HG02610 (cell line): ENCODE data around the gene PODXL2.

Experiments used
- ATAC-seq: cut with Tn5 transposase; IDR thresholded peaks from one replicate; pipeline ENCODE4 v1.9.1; 2021; ENCODE audit warnings: mild to moderate bottlenecking, moderate library complexity; ENCODE audit not compliant: unreplicated experiment

The PODXL2 gene

GRCh38 chr3:127628788-127629466 is at the start of gene PODXL2:
TSS of gene PODXL2 (plus strand) at chr3:127629185. CDS start at chr3:127629220, 35 bp downstream.
- ATAC-seq, result peak; percentile 52

GRCh38 chr3:127580327-127581060 is 48.5 kb upstream of the PODXL2 start:
- ATAC-seq, result no peak

GRCh38 chr3:127584734-127585133 is 44.3 kb upstream of the PODXL2 start:
- no peak for ATAC-seq

GRCh38 chr3:127585163-127585812 is 43.7 kb upstream of the PODXL2 start:
- ATAC-seq, result no peak

GRCh38 chr3:127585813-127586413 is 43.1 kb upstream of the PODXL2 start:
- ATAC-seq, result no peak

DNA sequence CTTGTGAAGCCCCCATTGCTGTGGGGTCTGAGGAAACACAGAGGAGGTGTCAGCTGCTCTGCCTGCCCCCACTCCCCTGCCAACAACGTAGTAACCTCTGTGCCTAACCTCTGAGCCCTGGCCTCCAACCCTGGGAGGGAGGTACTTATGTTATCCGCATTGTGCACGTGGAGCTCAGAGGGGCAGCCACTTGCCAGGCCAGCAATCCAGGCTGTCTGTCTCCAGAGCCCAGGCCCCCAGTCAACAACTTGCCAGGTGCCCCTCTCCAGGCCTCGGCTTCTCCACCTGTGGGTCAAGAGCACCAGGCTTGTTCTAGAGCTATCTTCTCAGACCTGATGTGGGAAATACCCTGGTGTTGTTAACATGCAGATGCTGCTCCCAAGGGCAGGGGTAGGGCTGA is 41.1 kb upstream of the PODXL2 start:
- ATAC-seq, result no peak

DNA sequence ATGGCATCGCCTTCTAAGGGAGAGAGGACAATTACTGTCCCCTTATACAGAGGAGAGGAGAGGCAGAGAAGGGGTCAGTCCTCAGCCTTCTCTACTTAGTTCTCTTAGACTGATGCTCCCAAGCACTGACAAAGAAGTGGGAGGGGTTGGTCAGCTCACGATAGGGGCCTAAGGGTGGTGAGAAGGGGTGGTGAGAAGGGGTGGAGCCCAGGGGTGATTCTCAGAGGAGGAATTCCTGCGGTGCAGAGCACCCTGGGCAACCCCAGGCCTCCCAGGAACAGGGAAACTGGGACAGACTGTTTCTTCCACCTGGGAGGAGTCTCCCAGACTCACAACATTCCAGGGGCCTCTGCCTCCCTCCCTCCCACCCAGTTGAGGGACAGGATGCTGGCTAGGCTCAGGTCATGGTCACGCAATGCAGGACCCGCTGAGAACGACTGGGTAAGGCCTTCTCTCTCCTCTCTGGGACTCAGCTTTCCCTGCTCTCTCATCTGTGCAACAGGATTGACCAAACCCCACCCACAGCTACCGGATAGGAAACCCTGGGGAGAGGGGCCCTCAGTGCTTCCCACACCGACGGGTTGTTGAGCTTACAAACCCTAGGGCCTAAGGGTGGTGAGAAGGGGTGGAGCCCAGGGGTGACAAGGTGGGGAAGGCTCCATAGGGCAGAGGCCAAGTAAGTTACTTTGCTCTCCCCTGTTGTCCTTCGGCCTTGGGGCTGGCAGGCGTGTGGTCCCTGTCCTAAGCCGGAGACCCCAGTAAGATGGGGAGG is 40.0 kb upstream of the PODXL2 start:
- ATAC-seq, result no peak

GRCh38 chr3:127589600-127590281 is 39.2 kb upstream of the PODXL2 start:
- ATAC-seq, result no peak

GRCh38 chr3:127590282-127590592 is 38.7 kb upstream of the PODXL2 start:
- peak; percentile 29 for ATAC-seq

DNA sequence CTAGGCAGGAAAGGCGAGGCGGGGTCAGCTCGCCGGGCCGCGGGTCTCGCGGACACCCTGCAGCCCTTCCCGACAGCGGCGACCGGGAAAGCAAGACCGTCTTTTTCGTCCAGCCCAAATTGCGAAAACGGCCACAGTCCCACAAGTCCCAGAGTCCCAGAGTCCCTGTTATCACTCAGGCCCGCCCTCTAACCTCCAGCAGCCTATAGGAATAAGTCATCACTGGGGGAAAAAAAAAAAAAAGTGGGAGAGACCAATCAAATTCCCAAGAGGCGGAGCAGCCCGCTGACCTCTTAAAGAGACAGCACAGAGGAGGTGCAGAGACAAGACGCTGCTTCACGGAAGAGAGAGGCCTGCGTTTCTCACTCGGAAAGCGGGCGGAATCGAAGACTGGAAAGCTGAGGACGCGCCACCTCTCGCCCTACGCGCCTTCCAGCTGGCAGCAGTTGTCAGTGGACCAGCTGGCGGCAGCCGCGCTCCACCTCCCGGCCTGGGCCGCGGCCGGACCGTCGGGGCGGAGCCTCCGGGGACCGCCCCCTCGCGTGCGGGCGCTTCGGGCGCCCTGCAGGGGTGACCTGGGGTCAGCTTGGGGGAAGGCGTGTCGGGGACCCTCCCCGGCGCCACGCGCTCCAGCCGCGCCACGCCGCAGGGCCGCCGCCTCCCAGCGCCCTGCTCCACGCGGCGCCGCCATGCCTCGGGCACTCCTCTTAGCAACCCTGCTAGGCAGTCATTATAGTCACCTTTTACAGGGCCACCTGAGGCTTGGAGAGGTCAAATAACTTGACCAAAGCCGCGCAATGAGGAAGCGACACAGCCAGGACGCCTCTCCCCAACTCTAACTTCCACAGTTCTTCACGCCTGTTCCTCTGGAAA is 38.2 kb upstream of the PODXL2 start, which contains the start of gene TPRA1:
Gene TPRA1 (minus strand): TSS at position 141 of the 873 bp plus-strand sequence. CDS start 10,587 bp downstream, outside the sequence.
- peak; percentile 74 for ATAC-seq

DNA sequence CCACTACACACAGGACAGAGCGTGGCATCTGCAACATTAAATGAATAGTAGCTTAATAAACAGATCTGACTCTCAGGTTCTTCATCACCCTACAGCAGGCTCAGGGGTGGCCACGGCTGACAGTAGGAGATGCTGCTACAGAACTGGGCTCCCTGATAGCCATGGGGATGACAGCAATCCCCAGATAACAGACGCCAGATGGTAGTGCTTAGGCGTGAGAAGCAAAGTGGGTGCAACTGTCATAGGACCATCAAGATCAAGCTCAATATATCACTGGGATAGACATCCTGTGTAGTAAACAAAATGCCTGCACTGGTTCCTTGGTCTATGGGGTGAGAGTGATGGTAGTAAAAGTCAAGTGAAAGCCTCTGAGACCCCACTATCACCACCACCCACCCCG is 35.8 kb upstream of the PODXL2 start:
- no peak for ATAC-seq

DNA sequence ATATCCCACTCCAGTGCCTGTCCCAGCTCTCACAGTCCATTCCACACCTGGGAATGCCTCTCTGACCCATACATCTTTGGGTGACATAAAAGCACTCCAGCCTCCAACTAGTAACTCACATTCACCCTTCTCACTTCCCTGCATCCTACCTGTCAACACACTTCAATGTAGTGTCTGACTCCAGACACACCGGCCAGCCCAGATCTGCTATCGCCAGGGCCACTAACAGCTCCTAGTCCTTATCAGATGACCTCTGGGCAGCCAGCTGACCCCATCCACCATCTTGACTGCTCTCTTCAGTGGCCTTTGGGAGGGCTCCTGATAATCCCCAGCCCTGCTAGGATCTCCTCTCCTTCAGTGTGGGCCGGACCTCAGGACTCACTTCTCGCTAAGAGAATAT is 33.7 kb upstream of the PODXL2 start:
- no peak for ATAC-seq

DNA sequence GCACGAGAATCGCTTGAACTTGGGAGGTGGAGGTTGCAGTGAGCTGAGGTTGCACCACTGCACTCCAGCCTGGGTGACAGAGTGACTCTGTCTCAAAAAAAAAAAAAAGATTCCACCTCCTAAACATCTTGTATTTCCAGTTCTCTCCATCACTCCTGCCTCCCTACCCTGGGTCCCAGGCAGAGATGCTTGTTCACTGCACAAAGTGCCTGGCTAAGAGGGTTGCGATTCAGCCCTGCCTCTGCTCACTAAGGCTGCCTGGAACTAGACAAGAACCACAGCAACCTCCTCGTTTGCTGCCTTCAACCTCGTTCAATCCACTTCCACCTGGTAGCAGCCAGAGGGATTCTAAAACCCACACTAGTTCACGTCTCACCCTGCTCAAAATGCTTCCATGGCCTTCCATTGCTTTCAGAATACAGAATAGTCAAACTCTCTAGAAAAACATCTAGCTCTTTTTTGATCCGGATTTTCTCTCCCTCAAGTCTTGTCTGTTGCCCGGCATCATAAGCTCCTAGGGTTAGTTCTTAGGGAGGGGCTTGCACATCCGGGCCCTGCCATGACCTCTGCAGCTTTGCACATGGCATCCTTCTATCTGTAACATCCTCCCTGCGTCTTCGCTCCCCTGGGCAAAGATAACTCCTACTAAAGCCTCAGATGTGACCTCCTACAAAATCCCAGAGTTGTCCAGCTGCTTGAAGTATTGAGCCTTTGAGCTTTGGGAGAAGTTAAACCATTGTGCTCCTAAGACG is 31.8 kb upstream of the PODXL2 start:
- ATAC-seq, result no peak

DNA sequence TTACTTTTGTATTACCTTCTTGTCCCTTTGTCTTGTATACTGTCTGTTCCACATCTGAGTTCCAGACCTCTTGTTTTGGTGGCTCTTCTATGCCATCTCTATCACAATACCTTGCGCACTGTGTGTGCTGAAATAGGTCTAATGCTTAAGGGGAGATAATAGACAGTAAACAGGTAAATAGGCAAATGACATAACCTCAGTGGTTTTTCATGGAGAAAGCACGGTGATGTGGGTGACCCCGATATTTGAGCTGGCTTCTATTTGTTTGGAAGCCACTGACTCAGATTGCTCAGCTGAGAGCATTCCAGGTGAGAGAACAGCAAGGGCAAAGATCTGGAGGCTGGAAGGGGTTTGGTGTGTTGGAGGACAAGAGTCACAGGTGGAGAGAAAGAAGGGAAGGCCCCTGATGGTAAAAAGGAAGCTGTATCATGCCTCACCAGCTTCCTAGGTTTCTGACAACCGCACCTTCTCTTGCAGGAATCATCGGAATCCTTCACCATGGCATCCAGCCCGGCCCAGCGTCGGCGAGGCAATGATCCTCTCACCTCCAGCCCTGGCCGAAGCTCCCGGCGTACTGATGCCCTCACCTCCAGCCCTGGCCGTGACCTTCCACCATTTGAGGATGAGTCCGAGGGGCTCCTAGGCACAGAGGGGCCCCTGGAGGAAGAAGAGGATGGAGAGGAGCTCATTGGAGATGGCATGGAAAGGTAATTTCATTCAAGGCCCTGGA is 30.0 kb upstream of the PODXL2 start:
- ATAC-seq, result no peak

GRCh38 chr3:127600749-127601456 is 28.1 kb upstream of the PODXL2 start:
- ATAC-seq, result no peak

GRCh38 chr3:127604035-127604434 is 24.9 kb upstream of the PODXL2 start:
- ATAC-seq, result no peak

DNA sequence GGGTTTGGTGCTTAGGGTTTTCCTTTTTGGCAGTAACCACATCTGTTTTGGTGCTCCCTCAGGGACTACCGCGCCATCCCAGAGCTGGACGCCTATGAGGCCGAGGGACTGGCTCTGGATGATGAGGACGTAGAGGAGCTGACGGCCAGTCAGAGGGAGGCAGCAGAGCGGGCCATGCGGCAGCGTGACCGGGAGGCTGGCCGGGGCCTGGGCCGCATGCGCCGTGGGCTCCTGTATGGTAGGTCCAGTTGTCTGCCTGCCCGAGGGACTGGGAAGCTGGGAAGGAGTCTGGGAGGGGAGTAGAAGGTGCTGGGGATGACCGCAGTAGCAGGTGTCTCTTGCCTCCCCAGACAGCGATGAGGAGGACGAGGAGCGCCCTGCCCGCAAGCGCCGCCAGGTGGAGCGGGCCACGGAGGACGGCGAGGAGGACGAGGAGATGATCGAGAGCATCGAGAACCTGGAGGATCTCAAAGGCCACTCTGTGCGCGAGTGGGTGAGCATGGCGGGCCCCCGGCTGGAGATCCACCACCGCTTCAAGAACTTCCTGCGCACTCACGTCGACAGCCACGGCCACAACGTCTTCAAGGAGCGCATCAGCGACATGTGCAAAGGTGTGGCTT is 24.3 kb upstream of the PODXL2 start:
- ATAC-seq, result no peak
